NT2/D1 (cell line): ENCODE data around the gene CAMTA1.

Experiments used
- DNase-seq: peaks from one replicate; pipeline ENCODE4 v3.0.0-alpha.2; 2011; ENCODE audit warnings: low read depth, low spot score
- H3K27me3 ChIP-seq: 2 replicates; pipeline ENCODE4 v1.6.0; 2011; ENCODE audit warnings: mild to moderate bottlenecking; ENCODE audit not compliant: insufficient read length, insufficient read depth
- H3K36me3 ChIP-seq: 2 replicates; pipeline ENCODE4 v1.6.1; 2011; ENCODE audit warnings: mild to moderate bottlenecking, low read length, mixed read lengths; ENCODE audit not compliant: insufficient read depth, insufficient read length
- H3K4me1 ChIP-seq: 2 replicates; pipeline ENCODE4 v1.5.1; 2011; ENCODE audit not compliant: insufficient read depth, insufficient read length
- H3K4me3 ChIP-seq: 2 replicates; pipeline ENCODE4 v1.5.1; 2011; ENCODE audit warnings: low read depth; ENCODE audit not compliant: insufficient read length
- H3K9ac ChIP-seq: 2 replicates; pipeline ENCODE4 v1.6.0; 2011; ENCODE audit warnings: low read depth; ENCODE audit not compliant: insufficient read length
- H3K9me3 ChIP-seq: 2 replicates; pipeline ENCODE4 v1.5.1; 2011; ENCODE audit warnings: mild to moderate bottlenecking, low read length; ENCODE audit not compliant: insufficient read depth
- SUZ12 ChIP-seq: IDR thresholded peaks from 2 replicates; pipeline ENCODE4 v1.6.1; 2011; ENCODE audit not compliant: insufficient read length, insufficient read depth; ENCODE audit errors: extremely low read depth
- YY1 ChIP-seq: IDR thresholded peaks from 2 replicates; pipeline ENCODE4 v1.6.1; 2011; ENCODE audit not compliant: insufficient read length, insufficient read depth
- ZNF274 ChIP-seq: IDR thresholded peaks from 2 replicates; pipeline ENCODE4 v1.6.1; 2011; ENCODE audit warnings: mild to moderate bottlenecking, low read depth, low read length

CAMTA1 gene

GRCh38 chr1:7350804-7351203 is 565.5 kb downstream of the CAMTA1 start:
- no peak for TF ChIP-seq SUZ12
- TF ChIP-seq ZNF274, result no peak
- no peak for TF ChIP-seq YY1
- Histone ChIP-seq H3K9ac (no peak overlapping the region), H3K27me3 (no peaks in the 10 kb centered on the region), H3K4me3 (no peak overlapping the region), H3K4me1 (peaks cover 3% of the 10 kb centered on the region), H3K36me3 (no peaks in the 10 kb centered on the region), H3K9me3 (no peaks in the 10 kb centered on the region)
- no peak for DNase-seq

GRCh38 chr1:7351649-7352048 is 566.4 kb downstream of the CAMTA1 start:
- DNase-seq, result no peak
- Histone ChIP-seq H3K9ac (no peak overlapping the region), H3K36me3 (no peaks in the 10 kb centered on the region), H3K4me3 (no peak overlapping the region), H3K4me1 (peaks cover 3% of the 10 kb centered on the region), H3K27me3 (no peaks in the 10 kb centered on the region), H3K9me3 (no peaks in the 10 kb centered on the region)
- TF ChIP-seq ZNF274, result no peak
- TF ChIP-seq YY1, result no peak
- TF ChIP-seq SUZ12, result no peak

- H3K4me3 ChIP-seq, result no peak overlapping the region
- no peaks in the 10 kb centered on the region for H3K36me3 ChIP-seq
- H3K27me3 ChIP-seq, result no peaks in the 10 kb centered on the region
- peaks cover 3% of the 10 kb centered on the region for H3K4me1 ChIP-seq
- TF ChIP-seq YY1 (no peak), ZNF274 (no peak), SUZ12 (no peak)
- no peak overlapping the region for H3K9ac ChIP-seq
- no peak for DNase-seq
- no peaks in the 10 kb centered on the region for H3K9me3 ChIP-seq
Measured at GRCh38 chr1:7352364-7352763, 567.1 kb downstream of the CAMTA1 start.

- Histone ChIP-seq H3K9me3 (no peaks in the 10 kb centered on the region), H3K4me3 (no peak overlapping the region), H3K36me3 (no peaks in the 10 kb centered on the region), H3K27me3 (no peaks in the 10 kb centered on the region), H3K9ac (no peak overlapping the region), H3K4me1 (peaks cover 3% of the 10 kb centered on the region)
- no peak for DNase-seq
- TF ChIP-seq ZNF274, result no peak
- no peak for TF ChIP-seq YY1
- TF ChIP-seq SUZ12, result no peak
Measured at GRCh38 chr1:7352974-7353373, 567.7 kb downstream of the CAMTA1 start.

GRCh38 chr1:7355646-7356045 is 570.4 kb downstream of the CAMTA1 start:
- H3K4me3 ChIP-seq, result no peak overlapping the region
- no peaks in the 10 kb centered on the region for H3K27me3 ChIP-seq
- TF ChIP-seq ZNF274 (no peak), YY1 (no peak), SUZ12 (no peak)
- no peaks in the 10 kb centered on the region for H3K36me3 ChIP-seq
- peaks cover 3% of the 10 kb centered on the region for H3K4me1 ChIP-seq
- DNase-seq, result no peak
- H3K9ac ChIP-seq, result no peak overlapping the region
- no peaks in the 10 kb centered on the region for H3K9me3 ChIP-seq

- H3K4me3 ChIP-seq, result no peak overlapping the region
- no peaks in the 10 kb centered on the region for H3K27me3 ChIP-seq
- no peak for DNase-seq
- no peak overlapping the region for H3K9ac ChIP-seq
- TF ChIP-seq YY1 (no peak), SUZ12 (no peak), ZNF274 (no peak)
- H3K9me3 ChIP-seq, result no peaks in the 10 kb centered on the region
- H3K36me3 ChIP-seq, result no peaks in the 10 kb centered on the region
- peaks cover 3% of the 10 kb centered on the region for H3K4me1 ChIP-seq
Measured at GRCh38 chr1:7356079-7356478, 570.8 kb downstream of the CAMTA1 start.

GRCh38 chr1:7358425-7358824 is 573.2 kb downstream of the CAMTA1 start:
- H3K27me3 ChIP-seq, result no peaks in the 10 kb centered on the region
- H3K36me3 ChIP-seq, result no peaks in the 10 kb centered on the region
- H3K4me3 ChIP-seq, result no peak overlapping the region
- no peak for TF ChIP-seq YY1
- TF ChIP-seq ZNF274, result no peak
- TF ChIP-seq SUZ12, result no peak
- no peaks in the 10 kb centered on the region for H3K9me3 ChIP-seq
- no peak overlapping the region for H3K9ac ChIP-seq
- DNase-seq, result no peak
- no peaks in the 10 kb centered on the region for H3K4me1 ChIP-seq
